Endothelial cell of umbilical vein (primary cell): ENCODE data around the gene VIPAS39. TPM values are rescaled to one million over a fixed set of nuclear protein-coding genes. Genes with fewer than 3 reads are reported as not detected.
A peak's percentile ranks its signal among the peaks of the same experiment; 100 is the strongest.

ENCODE experiments used
- BruUV-seq: library from RNA; stranded (reverse); fragments of 400-500 nt; replicated peaks from 2 replicates; lab custom pipeline; 2021; lab: Mats Ljungman, UMichigan
- CTCF ChIA-PET: fragments of 300-600, 350-600 bp; sonication (Branson Sonifier 250); formaldehyde crosslinking; loops from one replicate; lab custom pipeline; 2021; ENCODE audit warnings: antibody characterized with exemption, inconsistent platforms; lab: Charles Lee
- POLR2A ChIA-PET: fragments of 300-600, 350-600 bp; sonication (Branson Sonifier 250); formaldehyde crosslinking; loops from one replicate; lab custom pipeline; 2021; ENCODE audit warnings: antibody characterized with exemption, inconsistent platforms; lab: Charles Lee
- DNase-seq: peaks from one replicate; pipeline ENCODE4 v3.0.0-alpha.2; 2011; ENCODE audit warnings: low read depth, low spot score
- FAIRE-seq: peaks from 2 replicates; lab custom pipeline; 2011; peaks lifted over from hg19 to GRCh38; lab: Jason Lieb, UNC
- H2AFZ ChIP-seq: 2 replicates; pipeline ENCODE4 v1.6.0; 2012; ENCODE audit warnings: low read depth, low read length, control low read depth, inconsistent platforms
- H3K27ac ChIP-seq: 2 replicates; pipeline ENCODE4 v1.5.1; 2011; ENCODE audit warnings: low read depth, mild to moderate bottlenecking, control low read depth, low read length, moderate library complexity; ENCODE audit not compliant: insufficient read depth
- H3K27me3 ChIP-seq, 2 experiments: 2 replicates each; pipeline versions ENCODE4 v1.6.0 to v1.6.1; 2011; ENCODE audit warnings: low read length in 2 of 2, mixed read lengths in 1 of 2; ENCODE audit not compliant: control insufficient read depth in 2 of 2, insufficient read depth in 2 of 2
- H3K36me3 ChIP-seq, 2 experiments: 2 replicates in 1 of 2; 3 replicates in 1 of 2; pipeline ENCODE4 v1.5.1; 2011; ENCODE audit warnings: low read length in 2 of 2, mild to moderate bottlenecking in 1 of 2, moderate library complexity in 1 of 2; ENCODE audit not compliant: control insufficient read depth in 2 of 2, insufficient read depth in 2 of 2; ENCODE audit errors: extremely low read depth in 1 of 2
- H3K4me1 ChIP-seq: 3 replicates; pipeline ENCODE4 v1.5.1; 2011; ENCODE audit warnings: mild to moderate bottlenecking, low read length; ENCODE audit not compliant: control insufficient read depth, insufficient read depth; ENCODE audit errors: extremely low read depth
- H3K4me2 ChIP-seq: 2 replicates; pipeline ENCODE4 v1.6.1; 2011; ENCODE audit warnings: low read length, control low read depth, mixed read lengths; ENCODE audit not compliant: insufficient read depth
- H3K4me3 ChIP-seq, 3 experiments: fragments of 200-600 bp in 1 of 3; sonication (generic), shearing (Covaris generic) in 1 of 3; replicated peaks in 1 of 3; 2 replicates each; pipeline ENCODE4 v1.5.1; 2011 to 2016; ENCODE audit warnings: control low read depth in 3 of 3, low read length in 3 of 3, mild to moderate bottlenecking in 2 of 3, inconsistent platforms in 1 of 3, low read depth in 1 of 3, moderate library complexity in 1 of 3; ENCODE audit not compliant: insufficient read depth in 1 of 3
- H3K79me2 ChIP-seq: 2 replicates; pipeline ENCODE4 v1.6.0; 2012; ENCODE audit warnings: low read length, inconsistent platforms; ENCODE audit not compliant: control insufficient read depth, insufficient read depth
- H3K9ac ChIP-seq: replicated peaks from 2 replicates; pipeline ENCODE3; 2011; ENCODE audit warnings: low read length, control low read depth; ENCODE audit not compliant: insufficient read depth; ENCODE audit errors: extremely low read depth
- H3K9me1 ChIP-seq: replicated peaks from 3 replicates; pipeline ENCODE4 v1.6.0; 2011; ENCODE audit warnings: mild to moderate bottlenecking, low read length; ENCODE audit not compliant: control insufficient read depth, insufficient read depth; ENCODE audit errors: extremely low read depth
- H3K9me3 ChIP-seq: replicated peaks from 2 replicates; pipeline ENCODE4 v1.5.1; 2012; ENCODE audit warnings: low read length, inconsistent platforms; ENCODE audit not compliant: control insufficient read depth, insufficient read depth
- H4K20me1 ChIP-seq: replicated peaks from 2 replicates; pipeline ENCODE3; 2011; ENCODE audit warnings: mild to moderate bottlenecking, low read length; ENCODE audit not compliant: control insufficient read depth, insufficient read depth; ENCODE audit errors: extremely low read depth
- EZH2 ChIP-seq: IDR thresholded peaks from 2 replicates; pipeline ENCODE4 v1.6.1; 2012; ENCODE audit warnings: borderline replicate concordance, low read depth, mild to moderate bottlenecking, moderate library complexity, low read length, inconsistent platforms; ENCODE audit not compliant: severe bottlenecking
- FOS ChIP-seq: IDR thresholded peaks from 2 replicates; pipeline ENCODE4 v1.6.1; 2011; ENCODE audit warnings: mild to moderate bottlenecking, low read length, moderate library complexity, borderline replicate concordance; ENCODE audit not compliant: insufficient read depth
- GATA2 ChIP-seq: IDR thresholded peaks from 2 replicates; pipeline ENCODE4 v1.7.0; 2011; ENCODE audit warnings: low read depth, mild to moderate bottlenecking, moderate library complexity, mixed read lengths, low read length; ENCODE audit not compliant: insufficient read length, insufficient read depth
- JUN ChIP-seq: IDR thresholded peaks from 2 replicates; pipeline ENCODE4 v1.6.1; 2011; ENCODE audit warnings: borderline replicate concordance, low read depth; ENCODE audit not compliant: insufficient read length, insufficient read depth
- MYC ChIP-seq: IDR thresholded peaks from one replicate; pipeline ENCODE4 v1.6.1; 2011; ENCODE audit warnings: mild to moderate bottlenecking, low read depth, low read length
- POLR2A ChIP-seq: IDR thresholded peaks from 2 replicates; pipeline ENCODE4 v1.6.1; 2012; ENCODE audit warnings: low read depth, mild to moderate bottlenecking, control low read depth, low read length
- POLR2AphosphoS5 ChIP-seq: IDR thresholded peaks from 2 replicates; pipeline ENCODE4 v1.6.1; 2012; ENCODE audit warnings: low read depth, mild to moderate bottlenecking, control low read depth, low read length, moderate library complexity; ENCODE audit not compliant: insufficient read depth
- dilution Hi-C: fragments of 300-500 bp; cut with MboI; formaldehyde crosslinking; loops from one replicate; pipeline ENCODE4 v1.15.0; 2019; ENCODE audit warnings: low sequenced_read_pairs; ENCODE audit not compliant: extremely low pct_ligation_motif_present
- intact Hi-C: fragments of 100-400 bp; cut with micrococcal nuclease; formaldehyde crosslinking; loops from one replicate; pipeline ENCODE4 v1.10.0; 2022
- polyA plus RNA-seq, 4 experiments: library from polyadenylated mRNA; depleted of rRNA in 3 of 4; stranded (reverse) in 3 of 4; unstranded in 1 of 4; fragments of >200 nt; gene quantifications; 2 replicates each; pipeline versions ENCODE4 v1.2.1 to v1.2.3, GENCODE V29; 2011 to 2012; ENCODE audit warnings: missing spikeins in 1 of 4
- total RNA-seq: library from RNA; stranded (reverse); gene quantifications from 2 replicates; pipeline ENCODE4 v1.2.3, GENCODE V29; 2021
- TF ChIP-seq, protein P1 (sequence below): IDR thresholded peaks from 2 replicates; pipeline ENCODE4 v1.6.1; 2011; ENCODE audit not compliant: insufficient read depth, insufficient read length

Gene VIPAS39
- total and polyA plus RNA-seq, 2 donors (not counting 3 experiments of a cell fraction or from before 2014, with no cell fraction given), result 24.2 to 28.2 TPM

- Histone ChIP-seq H3K9me3 (no peaks in the 10 kb centered on the region), H3K4me2 (peak overlapping the region; percentile 67), H3K9ac (peak overlapping the region; percentile 79), H2AFZ (peak overlapping the region; percentile 81), H3K27ac (no peak overlapping the region), H3K79me2 (peaks cover 9% of the 10 kb centered on the region), H3K36me3 (no peaks in the 10 kb centered on the region), H3K4me3 (peak overlapping the region; percentile 58 to 76 (median 69)), H3K27me3 (no peaks in the 10 kb centered on the region), H3K4me1 (peaks cover 15% of the 10 kb centered on the region), H4K20me1 (no peaks in the 10 kb centered on the region), H3K9me1 (no peaks in the 10 kb centered on the region)
- dilution Hi-C loops, result no loop called here
- TF ChIP-seq JUN (no peak), MYC (no peak), GATA2 (no peak), EZH2 (no peak), FOS (no peak), POLR2A (no peak), POLR2AphosphoS5 (no peak)
- TF ChIP-seq, protein P1, sequence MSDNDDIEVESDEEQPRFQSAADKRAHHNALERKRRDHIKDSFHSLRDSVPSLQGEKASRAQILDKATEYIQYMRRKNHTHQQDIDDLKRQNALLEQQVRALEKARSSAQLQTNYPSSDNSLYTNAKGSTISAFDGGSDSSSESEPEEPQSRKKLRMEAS, result no peak
- intact Hi-C loops, result loop anchor here (1.0 kb wide), 2 partner anchors 57 to 80 kb away; partner anchors contain the start of genes POMT2 and VIPAS39
- CTCF ChIA-PET, result interaction anchor here (0.7 to 1.9 kb wide), 11 partner anchors 13 to 589 kb away, joined by 3 to 15 read pairs (median 3); partner anchors contain the start of genes GSTZ1 and POMT2
- no TSS peak for BruUV-seq
- FAIRE-seq (no peak), DNase-seq (no peak)
- POLR2A ChIA-PET, result interaction anchor here (0.6 to 1.5 kb wide), 3 partner anchors 57 to 263 kb away, joined by 3 to 8 read pairs (median 4); partner anchors contain the start of genes GSTZ1 and POMT2
These were observed 79.9 kb downstream of the VIPAS39 start for GRCh38 chr14:77377502-77377844.
